Measurements from ENCODE around the gene PXK.
A peak's percentile ranks its signal among the peaks of the same experiment; 100 is the strongest.

The PXK gene

GRCh38 chr3:58292866-58293265 is 39.8 kb upstream of the PXK start:
- H3K4me3 ChIP-seq (ENCODE audit: control insufficient read depth, low read depth, low read length): no peak overlapping the region
- no peak for TF ChIP-seq CTCF (conservative IDR thresholded peaks at IDR 0.05; ENCODE audit: control insufficient read depth, insufficient read depth, low read depth, low read length)
- DNase-seq (ENCODE audit: low read depth): no peak

- no peak for DNase-seq (ENCODE audit: low read depth)
- TF ChIP-seq CTCF (conservative IDR thresholded peaks at IDR 0.05; ENCODE audit: control insufficient read depth, insufficient read depth, low read depth, low read length): no peak
- no peak overlapping the region for H3K4me3 ChIP-seq (ENCODE audit: control insufficient read depth, low read depth, low read length)
Observed at GRCh38 chr3:58293516-58293915, 39.2 kb upstream of the PXK start.

- no peak for TF ChIP-seq CTCF (conservative IDR thresholded peaks at IDR 0.05; ENCODE audit: control insufficient read depth, insufficient read depth, low read depth, low read length)
- no peak overlapping the region for H3K4me3 ChIP-seq (ENCODE audit: control insufficient read depth, low read depth, low read length)
- no peak for DNase-seq (ENCODE audit: low read depth)
Observed at GRCh38 chr3:58296269-58296668, 36.4 kb upstream of the PXK start.

GRCh38 chr3:58296843-58297242 is 35.8 kb upstream of the PXK start:
- TF ChIP-seq CTCF (conservative IDR thresholded peaks at IDR 0.05; ENCODE audit: control insufficient read depth, insufficient read depth, low read depth, low read length): no peak
- DNase-seq (ENCODE audit: low read depth): no peak
- H3K4me3 ChIP-seq (ENCODE audit: control insufficient read depth, low read depth, low read length): no peak overlapping the region

GRCh38 chr3:58298190-58298589 is 34.5 kb upstream of the PXK start:
- DNase-seq (ENCODE audit: low read depth): no peak
- no peak for TF ChIP-seq CTCF (conservative IDR thresholded peaks at IDR 0.05; ENCODE audit: control insufficient read depth, insufficient read depth, low read depth, low read length)

GRCh38 chr3:58299075-58299474 is 33.6 kb upstream of the PXK start:
- DNase-seq (ENCODE audit: low read depth): no peak
- H3K4me3 ChIP-seq (ENCODE audit: control insufficient read depth, low read depth, low read length): no peak overlapping the region
- TF ChIP-seq CTCF (conservative IDR thresholded peaks at IDR 0.05; ENCODE audit: control insufficient read depth, insufficient read depth, low read depth, low read length): no peak

More at GRCh38 chr3:58298190-58298589, 34.5 kb upstream of the PXK start:
- H3K4me3 ChIP-seq (ENCODE audit: control insufficient read depth, low read depth, low read length): no peak overlapping the region

- TF ChIP-seq CTCF (conservative IDR thresholded peaks at IDR 0.05; ENCODE audit: control insufficient read depth, insufficient read depth, low read depth, low read length): peak; percentile 61
- H3K4me3 ChIP-seq (ENCODE audit: control insufficient read depth, low read depth, low read length): no peak overlapping the region
- DNase-seq (ENCODE audit: low read depth): peak; percentile 75
Observed at GRCh38 chr3:58299839-58300516, 32.7 kb upstream of the PXK start.
